Stimulated activated CD4-positive, alpha-beta T cell treated with anti-CD3 and anti-CD28 coated beads, Interleukin-15, amount 100 ng/mL, for 24 hours (primary cell): Measurements from ENCODE around the gene CEP104.

ENCODE experiments used
- DNase-seq: peaks from one replicate; pipeline ENCODE4 v3.0.0-alpha.2; 2020

Gene CEP104

DNA sequence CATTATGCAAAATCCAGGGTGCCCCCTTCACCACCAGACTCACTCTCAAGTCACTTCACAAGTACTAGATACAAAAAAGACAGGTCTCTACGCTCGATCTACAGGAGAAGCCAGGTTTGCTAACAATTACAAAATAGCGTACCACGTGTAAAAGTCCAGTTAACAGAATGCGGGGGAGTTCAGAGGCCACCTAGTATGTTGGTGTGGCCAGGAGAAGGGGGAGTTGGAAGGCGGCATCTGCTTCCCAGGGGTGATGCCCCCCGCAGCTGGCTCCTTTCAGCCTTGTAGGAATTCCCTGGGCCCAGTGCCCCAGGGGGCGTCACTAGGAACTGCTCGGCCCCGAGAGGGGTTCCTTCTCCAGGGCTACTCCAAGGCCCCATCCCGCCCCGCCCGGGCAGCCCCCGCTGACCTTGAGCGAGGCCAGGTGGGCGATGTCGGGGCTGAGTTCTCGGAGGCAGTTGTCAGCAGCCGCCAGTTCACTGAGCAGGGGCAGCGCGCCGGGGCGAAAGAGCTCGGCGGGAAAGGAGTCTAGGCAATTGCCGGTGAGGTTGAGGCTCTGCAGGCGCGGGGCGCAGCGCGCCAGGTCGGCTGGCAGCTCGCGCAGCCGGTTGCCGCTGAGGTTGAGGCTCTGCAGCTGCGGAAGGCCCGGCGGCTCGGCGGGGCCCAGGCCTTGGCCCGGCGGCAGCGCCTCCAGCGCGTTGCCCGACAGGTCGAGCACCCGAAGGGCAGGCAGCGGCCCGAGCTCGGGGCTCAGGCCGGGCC lies 61.4 kb downstream of the CEP104 start:
- no peak for DNase-seq

DNA sequence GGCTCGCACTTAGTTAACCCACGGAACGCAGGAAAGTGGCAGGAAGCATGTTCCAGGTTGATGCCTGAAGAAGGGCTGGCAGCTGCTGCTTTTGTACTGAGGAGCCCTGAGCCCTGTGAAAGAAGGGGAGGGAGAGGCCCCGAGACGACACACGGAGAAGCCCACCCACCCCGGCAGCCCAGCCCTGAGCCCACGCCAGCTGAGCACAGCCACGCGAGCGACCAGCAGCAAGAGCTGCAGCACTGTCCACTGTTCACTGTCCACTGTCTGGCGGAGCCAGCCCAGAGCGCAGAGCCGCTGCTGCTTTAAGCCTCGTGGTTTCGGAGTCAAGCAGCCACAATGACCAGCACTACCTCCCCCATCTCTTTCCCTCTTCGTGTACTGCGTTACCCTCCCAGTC lies 66.1 kb downstream of the CEP104 start:
- DNase-seq = no peak

DNA sequence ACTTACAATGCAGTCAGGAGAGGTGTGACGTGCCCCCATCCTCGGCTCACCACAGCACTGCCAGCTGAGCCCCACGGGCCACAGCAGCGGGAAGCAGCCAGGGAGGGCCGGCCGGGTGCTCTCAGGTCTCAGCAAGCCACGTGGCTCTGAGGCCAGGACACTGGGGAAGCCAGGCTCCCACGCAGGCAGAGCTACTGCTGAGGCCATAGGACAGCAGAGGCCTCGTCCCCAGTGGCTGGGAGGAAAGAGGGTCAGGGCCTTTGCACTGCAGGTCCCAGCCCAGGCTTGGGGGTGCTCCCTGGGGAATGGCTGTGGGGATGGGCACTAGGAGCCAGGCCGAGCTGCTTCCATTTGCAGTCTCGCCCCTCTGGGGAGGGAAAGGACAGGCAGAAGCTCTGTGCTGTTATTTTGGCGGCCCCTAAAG lies 66.5 kb downstream of the CEP104 start:
- no peak for DNase-seq

DNA sequence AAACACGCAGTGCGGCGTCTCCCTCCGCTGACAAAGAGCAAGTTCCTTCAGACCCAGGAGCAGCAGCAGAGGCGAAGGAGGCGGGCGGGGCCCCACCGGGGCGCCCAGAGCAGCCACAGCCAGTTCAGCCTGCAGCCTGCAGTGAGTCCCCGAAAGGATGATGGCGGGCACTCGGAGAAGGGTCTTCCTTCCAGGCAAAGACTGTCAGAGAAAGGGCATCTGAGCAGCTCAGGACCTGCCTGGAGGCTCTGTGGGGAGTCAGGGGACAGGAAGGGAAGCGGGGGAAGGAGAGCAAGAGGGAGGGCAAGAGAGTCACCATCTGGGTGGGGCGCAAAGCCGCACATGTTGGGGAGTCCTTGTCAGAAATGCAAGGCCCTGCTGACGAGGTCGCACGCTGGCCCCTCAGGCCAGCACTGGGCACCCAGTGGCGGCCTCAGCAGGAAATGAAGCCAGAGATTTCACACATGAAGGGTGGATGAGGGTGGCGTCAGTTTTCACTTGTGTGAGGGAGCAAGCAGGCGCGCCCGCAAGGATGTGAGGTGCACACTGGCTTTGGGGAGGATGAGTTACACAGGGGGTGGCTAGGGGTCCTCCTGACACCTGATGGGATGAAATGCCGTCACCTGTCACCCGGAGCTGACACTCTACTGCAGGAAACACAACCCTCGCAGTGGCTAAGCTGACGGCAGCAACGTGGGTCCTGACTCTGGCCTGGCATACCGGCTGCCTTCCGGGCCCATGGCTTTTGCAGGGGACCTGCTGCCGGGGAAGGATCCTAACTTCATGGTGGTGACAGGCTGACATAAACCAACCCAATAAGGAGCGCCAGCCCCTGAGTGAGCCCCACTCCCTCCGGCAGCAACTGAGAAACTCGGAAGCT lies 67.3 kb downstream of the CEP104 start:
- DNase-seq = no peak

DNA sequence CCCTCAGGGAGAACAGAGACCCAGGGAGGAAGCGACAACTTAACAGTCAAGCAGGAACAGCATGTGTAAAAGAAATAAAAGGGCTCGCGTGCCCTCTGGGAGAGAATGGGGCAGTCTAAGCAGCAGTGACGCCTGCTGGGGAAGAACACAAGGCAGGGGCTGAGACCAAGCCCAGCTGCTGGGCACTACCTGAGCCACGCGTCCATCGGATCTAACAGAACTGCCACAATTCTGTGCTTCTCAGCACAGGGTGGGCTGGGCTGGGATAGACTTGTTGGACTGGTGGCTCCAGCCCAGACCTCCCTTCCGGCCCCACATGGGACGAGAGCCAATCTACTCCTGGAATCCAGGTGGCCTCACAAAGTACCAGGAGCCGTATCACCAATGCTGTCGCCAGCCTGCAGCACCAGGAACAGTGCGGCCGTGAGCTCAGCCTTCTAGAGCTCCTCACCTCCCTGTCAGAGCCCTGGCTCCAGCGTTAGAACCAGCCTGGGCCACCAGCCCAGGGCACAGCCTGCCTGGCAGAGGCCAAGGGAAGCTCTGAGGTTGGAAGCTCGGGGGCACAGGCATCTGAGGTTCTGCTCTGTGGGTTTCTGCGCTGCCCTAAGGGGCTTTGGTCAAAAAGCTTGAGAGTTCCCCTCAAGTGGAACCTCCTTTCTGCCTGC lies 68.1 kb downstream of the CEP104 start:
- DNase-seq = no peak

DNA sequence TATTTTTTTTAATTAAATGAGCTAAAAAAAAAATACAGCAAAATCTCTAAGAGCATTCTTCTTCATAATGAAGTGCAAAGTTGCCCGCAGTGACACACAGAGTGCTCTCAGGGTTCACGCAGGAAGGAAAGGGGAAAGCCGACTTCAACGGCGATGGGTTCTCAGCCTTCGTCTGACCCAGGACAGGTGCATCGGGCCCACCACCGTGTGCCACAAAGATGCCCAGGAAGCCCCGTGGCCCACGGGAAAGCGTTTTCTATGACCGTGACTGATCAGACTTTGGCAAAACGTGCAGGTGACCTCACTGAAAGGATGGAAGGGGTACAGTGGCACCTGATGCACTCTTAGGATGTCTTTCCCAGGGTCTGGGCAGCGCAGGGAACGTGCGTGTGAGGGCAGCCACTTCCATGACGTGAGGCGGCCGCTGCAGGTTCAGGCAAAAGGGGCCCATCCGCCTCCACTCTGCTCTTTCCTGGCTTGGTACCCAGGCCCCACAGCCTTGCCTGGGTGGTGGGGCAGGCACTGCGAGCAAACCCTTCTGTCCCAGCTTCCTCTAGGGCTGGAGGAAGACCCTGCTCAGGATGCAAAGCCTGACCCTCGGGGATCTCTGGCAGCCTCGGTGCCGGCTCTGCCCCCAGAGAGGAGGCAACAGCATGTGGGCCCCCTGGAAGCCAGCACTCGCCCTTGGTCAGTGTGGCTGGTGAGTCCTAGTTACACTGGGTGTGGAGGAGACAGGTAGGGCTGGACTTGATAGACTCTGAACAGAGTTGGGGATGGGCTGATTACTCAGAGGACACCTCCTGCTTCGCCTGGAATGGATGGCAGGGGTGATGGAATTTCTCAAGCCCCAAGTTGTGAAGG lies 69.0 kb downstream of the CEP104 start:
- DNase-seq = no peak

DNA sequence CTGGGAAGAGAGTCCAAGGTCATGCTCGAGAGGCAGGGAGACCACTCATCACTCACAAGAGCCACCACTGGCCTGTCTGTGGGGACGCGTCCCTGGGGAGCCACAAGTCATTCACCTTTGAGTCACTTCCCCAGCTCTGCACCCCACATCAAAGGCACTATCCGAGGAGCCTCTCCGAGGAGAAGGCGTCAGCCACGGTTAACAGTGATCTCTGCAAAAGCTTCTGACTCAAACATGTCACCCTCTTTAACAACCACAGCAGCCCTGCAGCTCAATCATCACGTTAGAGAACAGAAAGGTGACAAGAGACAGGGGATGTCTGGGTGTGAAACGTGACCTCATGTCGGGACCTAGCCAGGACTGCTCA lies 69.7 kb downstream of the CEP104 start:
- DNase-seq = peak; percentile 66

DNA sequence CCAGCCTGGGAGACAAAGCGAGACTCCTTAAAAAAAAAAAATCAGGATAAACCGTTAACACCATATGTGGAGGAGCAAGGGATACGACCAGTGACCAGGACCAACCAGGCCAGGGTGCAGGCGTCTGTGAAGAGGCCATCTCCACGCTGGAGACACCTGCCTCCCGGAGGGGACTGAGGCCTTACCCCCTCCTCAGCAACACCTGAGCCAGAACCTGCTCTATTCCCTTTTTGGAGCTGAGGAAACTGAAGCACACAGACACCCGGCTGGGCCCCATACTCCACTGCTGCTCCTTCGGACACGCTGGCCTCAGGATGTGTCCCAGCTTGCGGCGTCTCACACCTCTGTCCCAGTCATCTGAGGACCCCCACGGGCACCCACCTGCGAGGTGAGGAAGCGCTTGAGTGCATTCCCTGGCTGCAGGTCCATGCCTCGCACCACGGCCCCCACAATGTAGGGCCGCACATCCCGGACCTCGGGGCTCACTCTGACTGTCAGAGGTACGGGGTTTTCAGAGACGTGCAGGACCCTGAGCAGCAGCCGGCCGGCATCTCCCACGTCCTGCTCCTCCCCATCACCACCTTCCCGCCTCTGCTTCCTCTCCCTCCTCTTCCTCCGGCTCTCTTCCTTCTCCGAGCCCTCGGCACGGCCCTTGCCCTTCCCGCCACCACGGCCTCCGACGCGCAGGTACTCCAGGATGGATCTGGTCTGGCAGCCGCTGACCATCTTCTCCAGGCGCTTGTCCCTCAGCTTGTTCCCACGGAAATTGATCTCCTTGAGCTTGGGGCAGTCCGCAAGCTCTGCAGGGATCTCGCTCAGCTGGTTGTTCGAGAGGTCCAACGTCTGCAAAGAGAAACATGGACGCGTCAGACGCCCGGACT lies 70.3 kb downstream of the CEP104 start:
- DNase-seq = no peak

DNA sequence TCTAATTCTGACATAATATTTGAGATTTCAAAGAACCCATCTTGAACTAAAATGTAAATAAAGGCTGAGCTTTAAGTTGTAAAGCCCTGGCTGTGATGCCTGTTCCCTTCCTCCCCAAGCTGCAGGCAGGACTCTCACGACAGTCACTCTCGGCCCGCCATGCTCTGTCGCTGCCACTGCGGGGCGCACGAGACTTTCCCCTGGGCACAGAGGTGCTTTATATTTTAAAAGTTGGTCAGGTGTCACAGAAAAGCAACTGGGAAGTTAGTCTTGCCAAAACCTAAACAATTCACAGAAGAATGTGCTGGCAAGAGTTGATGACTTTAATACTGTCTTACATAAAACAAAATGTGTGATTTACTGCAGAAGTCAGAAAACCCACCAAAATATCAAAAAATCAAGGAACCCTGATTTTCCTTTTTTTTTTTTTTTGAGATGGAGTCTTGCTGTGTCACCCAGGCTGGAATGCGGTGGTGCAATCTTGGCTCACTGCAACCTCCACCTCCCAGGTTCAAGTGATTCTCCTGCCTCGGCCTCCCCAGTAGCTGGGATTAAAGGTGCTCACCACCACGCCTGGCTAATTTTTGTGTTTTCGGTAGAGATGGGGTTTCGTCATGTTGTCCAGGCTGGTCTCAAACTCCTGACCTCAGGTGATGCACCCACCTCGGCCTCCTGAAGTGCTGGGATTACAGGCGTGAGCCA lies 71.4 kb downstream of the CEP104 start:
- no peak for DNase-seq

DNA sequence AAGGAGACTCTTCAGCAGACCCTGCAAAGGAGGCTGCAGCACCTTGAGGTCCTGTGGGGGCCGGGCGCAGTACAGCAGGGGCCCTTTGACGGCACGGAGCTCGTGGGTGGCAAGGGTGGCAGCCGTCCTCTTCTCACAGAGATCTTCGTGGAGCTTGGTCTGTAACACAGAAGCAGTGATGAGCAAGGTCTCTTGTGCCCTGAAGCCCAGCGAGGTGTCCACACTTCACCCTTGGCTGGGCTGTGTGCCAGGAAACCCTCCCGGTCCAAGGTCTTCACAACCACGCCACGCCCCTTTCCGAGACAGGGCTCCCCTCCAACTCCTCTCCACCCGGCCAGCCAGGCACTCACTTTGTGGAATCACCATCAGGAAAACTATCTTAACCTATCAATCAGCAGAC lies 72.0 kb downstream of the CEP104 start:
- DNase-seq = no peak

DNA sequence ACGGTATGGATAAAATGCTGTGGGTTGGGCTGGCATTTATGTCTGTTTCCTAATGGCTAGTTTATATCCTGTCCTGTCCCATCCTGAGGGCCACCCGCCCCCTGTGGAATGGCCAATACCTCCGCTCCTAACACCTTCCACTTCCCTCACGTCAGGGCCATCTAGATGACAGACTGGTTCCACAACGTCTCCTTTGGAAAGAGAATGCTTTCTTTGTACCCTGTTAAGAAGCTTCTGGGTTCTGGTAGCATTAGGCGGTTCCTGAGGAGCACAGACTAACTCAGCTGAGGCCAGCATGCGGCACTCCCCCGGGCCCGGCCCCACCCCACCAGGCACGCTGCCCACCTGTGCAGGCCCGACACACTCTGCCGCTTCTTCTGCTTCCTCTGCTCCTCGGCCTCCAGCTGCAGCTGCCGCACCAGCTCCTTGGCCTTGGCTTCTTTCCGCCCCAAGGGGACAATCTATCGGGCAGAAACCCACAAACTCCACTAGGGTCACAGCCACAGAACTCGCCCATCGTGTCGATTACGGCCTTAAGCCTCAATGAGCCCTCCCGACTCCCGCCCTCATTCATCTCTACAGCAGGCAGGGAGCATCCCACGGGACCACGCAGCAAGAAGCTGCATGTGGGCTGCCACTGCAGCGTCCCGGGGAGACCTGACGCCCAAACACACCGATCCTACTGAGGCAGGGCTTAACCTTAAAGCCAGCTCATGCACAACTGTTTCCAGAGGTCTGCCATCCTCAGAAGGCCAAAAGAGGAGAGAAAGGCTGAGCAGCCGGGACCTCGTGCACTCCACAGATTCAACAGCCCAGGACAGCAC lies 73.1 kb downstream of the CEP104 start:
- no peak for DNase-seq

DNA sequence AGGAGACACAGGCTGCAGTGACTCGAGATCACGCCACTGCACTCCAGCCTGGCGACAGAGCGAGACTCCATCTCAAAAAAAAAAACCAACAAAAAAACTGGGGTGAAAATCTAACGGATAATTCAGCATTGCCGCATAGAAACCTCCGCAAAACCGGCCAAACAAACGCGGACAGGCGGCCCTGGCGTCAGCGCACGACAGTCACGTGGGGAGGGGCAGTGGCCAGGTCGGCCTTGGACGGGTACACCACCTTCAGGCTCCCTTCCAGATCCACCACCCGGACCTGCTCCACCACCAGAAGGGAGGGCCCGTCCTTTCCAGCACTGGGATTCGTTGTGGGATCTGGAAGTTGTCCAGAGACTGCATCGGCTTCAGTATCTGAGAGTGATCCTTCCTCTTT lies 76.1 kb downstream of the CEP104 start:
- no peak for DNase-seq

DNA sequence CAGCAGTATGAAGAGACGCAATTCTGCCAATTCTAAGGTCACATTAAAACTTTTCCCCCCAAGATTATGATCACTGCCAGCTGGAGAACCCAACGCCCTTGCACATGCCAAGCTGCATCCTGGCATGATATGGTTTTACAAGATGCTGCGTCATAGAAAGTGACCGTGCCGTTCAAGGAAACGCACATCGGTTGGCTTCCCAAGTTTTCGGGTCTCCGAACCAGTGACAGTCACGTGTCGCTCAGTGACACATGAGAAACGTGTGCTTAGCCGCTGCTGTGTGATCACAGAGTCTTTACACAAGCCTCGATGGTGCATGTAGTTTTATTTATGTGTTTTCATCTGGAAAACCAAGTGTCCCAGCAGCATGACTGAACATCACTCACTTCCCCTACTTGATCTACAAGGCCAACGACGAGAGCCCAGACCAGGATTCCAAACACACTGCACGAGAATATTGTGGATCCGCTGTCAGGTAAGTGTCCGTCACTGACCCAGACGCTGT lies 77.0 kb downstream of the CEP104 start:
- no peak for DNase-seq

DNA sequence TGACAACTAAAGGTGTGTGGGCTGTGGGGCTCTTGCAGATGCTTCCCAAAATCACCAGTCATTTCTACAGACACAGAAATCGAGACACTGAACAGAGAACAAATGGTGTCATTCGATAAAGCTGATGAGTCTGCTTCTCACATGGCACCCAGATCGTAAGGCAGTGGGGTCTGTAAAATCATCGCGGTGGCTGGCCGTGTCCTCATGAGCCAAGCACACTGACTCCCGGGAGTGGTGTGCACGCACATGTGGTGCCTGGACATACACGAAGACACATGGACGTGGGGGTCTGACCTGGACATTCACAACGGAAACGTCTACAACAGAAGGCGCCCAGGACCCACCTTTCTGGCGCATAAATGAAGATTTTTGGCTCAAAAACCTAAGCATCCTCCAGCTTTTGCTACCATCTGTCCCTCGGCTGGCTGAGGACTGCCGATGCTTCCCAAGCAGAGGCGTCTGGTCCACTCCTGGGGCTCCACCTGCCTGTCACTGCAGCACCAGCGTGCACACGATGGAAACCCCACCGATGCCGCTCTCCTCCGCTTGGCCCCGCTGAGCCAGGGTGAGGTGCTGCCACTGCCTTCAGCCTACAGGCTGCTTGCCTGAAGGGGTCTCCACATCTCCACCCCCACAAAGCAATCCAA lies 77.6 kb downstream of the CEP104 start:
- DNase-seq = no peak

DNA sequence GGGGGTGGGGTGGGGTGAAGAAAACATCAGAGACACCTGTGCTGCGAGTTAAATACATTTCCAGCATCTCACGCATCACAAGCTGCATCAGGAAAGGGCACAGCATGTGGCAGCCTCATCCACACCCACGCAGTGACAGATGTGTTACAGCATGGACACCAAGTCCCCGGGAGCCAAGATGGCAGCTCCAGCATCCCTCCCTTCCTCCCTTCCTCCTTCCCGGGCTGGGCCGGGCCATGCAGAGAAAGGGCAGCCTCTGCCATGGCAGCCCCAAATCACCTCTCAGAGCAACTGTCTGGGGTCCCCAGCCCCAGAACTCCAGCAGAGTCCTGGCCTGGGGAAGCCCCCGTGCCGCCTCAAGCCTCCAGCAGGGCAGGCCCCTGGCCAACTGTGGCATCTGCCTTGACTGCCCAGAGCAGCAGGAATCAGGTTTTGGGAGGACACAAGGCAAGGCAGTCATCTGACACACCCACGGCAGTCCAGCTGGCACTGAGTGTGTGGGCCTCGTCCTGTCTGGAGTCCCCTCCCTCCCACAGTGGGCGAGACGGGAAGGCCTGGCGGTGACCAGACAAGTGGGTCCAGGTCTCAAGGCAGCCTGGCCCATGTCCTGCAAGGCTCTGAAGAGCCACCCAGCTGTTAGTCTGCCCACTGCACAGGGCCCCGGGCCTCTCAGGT lies 78.3 kb downstream of the CEP104 start:
- no peak for DNase-seq

DNA sequence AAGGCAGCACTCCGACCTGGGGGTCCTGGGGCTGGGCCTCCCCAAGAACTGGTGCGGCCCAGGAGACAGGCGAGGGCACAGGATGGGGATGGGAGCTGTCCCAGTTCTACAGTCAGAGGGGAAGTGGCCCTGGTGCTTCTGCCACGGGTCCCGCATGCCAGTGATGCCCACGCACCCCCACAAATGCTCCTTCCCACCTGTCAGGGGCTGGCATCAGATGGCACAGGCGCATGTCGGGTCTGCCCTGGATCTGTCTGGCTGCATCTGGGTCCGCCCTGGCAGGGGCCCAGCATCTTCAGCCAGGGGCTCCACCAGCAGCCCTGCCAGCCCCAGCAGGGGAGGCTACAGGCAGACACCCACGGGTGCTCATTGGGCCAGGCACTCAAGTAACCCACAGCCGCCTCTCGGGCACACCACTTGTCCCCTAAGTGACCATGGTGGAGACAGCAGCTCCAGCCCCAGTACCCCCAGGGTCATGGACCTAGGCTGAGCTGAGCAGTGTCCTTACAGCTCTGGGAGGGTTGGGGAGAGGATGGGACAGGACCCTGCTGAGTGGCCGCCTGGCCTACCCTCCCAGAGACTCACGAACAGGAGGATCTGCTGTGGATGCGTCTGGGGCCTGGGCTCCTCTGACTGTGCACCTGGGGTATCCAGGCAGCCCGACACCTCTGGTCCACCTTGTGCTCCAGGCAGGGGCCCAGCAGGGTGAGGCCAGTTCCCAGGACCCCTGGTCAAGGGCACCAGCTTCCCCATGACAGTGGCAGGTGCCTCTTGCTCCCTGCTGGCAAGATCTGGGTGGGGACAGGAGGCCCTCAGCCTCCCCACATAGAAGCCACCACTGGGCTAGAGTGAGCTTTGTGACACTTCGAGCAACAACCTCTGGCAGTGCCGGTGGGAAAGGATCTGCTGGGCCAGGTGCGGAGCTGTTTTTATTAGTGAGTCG lies 79.1 kb downstream of the CEP104 start:
- DNase-seq = no peak

DNA sequence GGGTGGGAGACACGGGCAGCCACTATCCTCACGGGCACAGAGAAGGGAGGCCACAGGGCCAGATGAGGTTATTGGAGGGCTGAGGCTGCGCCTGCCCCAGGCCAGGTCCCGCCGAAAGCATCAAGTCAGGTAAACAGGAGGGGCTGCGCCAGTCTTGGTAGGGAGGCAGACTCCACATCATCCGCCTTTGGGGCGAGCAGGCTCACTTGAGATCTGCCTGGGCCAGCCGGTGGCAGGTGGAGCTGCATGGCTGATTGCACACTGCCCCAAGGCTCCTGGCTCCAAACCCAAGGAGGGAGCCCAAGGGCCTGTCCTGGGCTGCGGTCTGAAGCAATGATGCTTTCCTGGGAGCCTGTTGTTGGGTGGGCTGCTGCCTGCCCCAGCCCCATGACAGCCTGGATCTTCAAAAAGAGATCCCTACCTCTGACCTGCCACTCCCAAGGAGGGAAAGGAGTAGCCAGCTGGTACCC lies 79.9 kb downstream of the CEP104 start:
- no peak for DNase-seq
